ENCODE results near the gene CSDE1. TPM values are rescaled to one million over a fixed set of nuclear protein-coding genes. Genes with fewer than 3 reads are reported as not detected.

Gene CSDE1
- polyA plus RNA-seq, 1 of the 3 experiments (the other 2 are of a cell fraction), result 151 TPM

GRCh38 chr1:114707604-114708003, 50.2 kb downstream of the CSDE1 start:
- 90% methylated on average over 2 of the region's 2 CpGs for WGBS (ENCODE audit: low lambda C conversion rate)
- CTCF ChIA-PET, result interaction anchor here (1.0 to 1.7 kb wide), 3 partner anchors 9 to 362 kb away, joined by 3 to 5 read pairs (median 3); partner anchors contain the start of gene NRAS
- Histone ChIP-seq H3K9ac (no peak overlapping the region), H3K79me2 (ENCODE audit: insufficient read depth) (peaks cover 28% of the 10 kb centered on the region), H3K4me1 (ENCODE audit: control insufficient read depth in 1 of 2, insufficient read depth in 2 of 2, low read depth in 1 of 2, low read length in 1 of 2) (no peaks in the 10 kb centered on the region; a peak in 1 of 4 replicates), H3K4me2 (no peak overlapping the region), H3K27me3 (ENCODE audit: insufficient read depth) (no peaks in the 10 kb centered on the region), H3K9me2 (no peaks in the 10 kb centered on the region), H3K27ac (ENCODE audit: low read depth in 2 of 2, low read length in 1 of 2) (no peak overlapping the region), H2AFZ (ENCODE audit: low read depth) (no peak overlapping the region), H4K20me1 (ENCODE audit: insufficient read depth) (no peaks in the 10 kb centered on the region), H3K9me3 (no peaks in the 10 kb centered on the region), H3F3A (replicated peaks; ENCODE audit: insufficient read depth) (peaks cover 51% of the 10 kb centered on the region), H3K36me3 (replicated peaks in 1 of 2; ENCODE audit: control insufficient read depth in 1 of 2, insufficient read depth in 2 of 2, low read length in 1 of 2) (peaks cover 60 to 80% of the 10 kb centered on the region in 2 experiments), H3K4me3 (ENCODE audit: low read depth in 2 of 2, low read length in 1 of 2) (no peak overlapping the region)
- TF ChIP-seq ELF1 (IDR thresholded peaks at IDR 0.05) (no peak), NFIC (IDR thresholded peaks at IDR 0.05; ENCODE audit: borderline replicate concordance) (no peak), FOSL2 (IDR thresholded peaks at IDR 0.05; ENCODE audit: borderline replicate concordance, low read depth) (no peak), ZBTB33 (IDR thresholded peaks at IDR 0.05; ENCODE audit: borderline replicate concordance, low read depth) (no peak), USF1 (IDR thresholded peaks at IDR 0.05; ENCODE audit: borderline replicate concordance, low read depth) (no peak), GATA2 (CRISPR knock-in tag; IDR thresholded peaks at IDR 0.05) (no peak), NRF1 (IDR thresholded peaks at IDR 0.05; ENCODE audit: low read depth, low read length) (no peak), RFX5 (IDR thresholded peaks at IDR 0.05; ENCODE audit: low read length) (no peak), PBX3 (IDR thresholded peaks at IDR 0.05) (no peak), SIN3A (IDR thresholded peaks at IDR 0.05; ENCODE audit: borderline replicate concordance, low read depth, low read length) (no peak), TAF1 (IDR thresholded peaks at IDR 0.05; ENCODE audit: borderline replicate concordance, low read depth, low read length) (no peak), YY1 (IDR thresholded peaks at IDR 0.05; ENCODE audit: low read depth) (no peak), MXI1 (IDR thresholded peaks at IDR 0.05; ENCODE audit: low read depth, low read length) (no peak), GABPA (IDR thresholded peaks at IDR 0.05; ENCODE audit: low read depth) (no peak), USF2 (IDR thresholded peaks at IDR 0.05; ENCODE audit: borderline replicate concordance, low read depth, low read length) (no peak), CTCF (IDR thresholded peaks at IDR 0.05) (no peak), FOXJ3 (CRISPR knock-in tag; IDR thresholded peaks at IDR 0.05) (no peak), TCF12 (IDR thresholded peaks at IDR 0.05) (no peak), TEAD4 (IDR thresholded peaks at IDR 0.05; ENCODE audit: borderline replicate concordance, insufficient read depth) (no peak), RCOR1 (IDR thresholded peaks at IDR 0.05; ENCODE audit: low read length) (no peak)
- POLR2A ChIA-PET, result no interaction called here
- DNase-seq, result no peak

All from SK-N-SH (cell line).